HCT116 (cell line): ENCODE results near the gene CCDC157.

Experiments used
- POLR2A ChIP-seq: IDR thresholded peaks from 2 replicates; pipeline ENCODE4 v1.7.0; 2011; ENCODE audit warnings: borderline replicate concordance; ENCODE audit not compliant: insufficient read depth, insufficient read length; ENCODE audit errors: extremely low read depth
- SIN3A ChIP-seq: IDR thresholded peaks from 2 replicates; pipeline ENCODE4 v1.6.1; 2012; ENCODE audit warnings: low read depth
- SP1 ChIP-seq: IDR thresholded peaks from 2 replicates; pipeline ENCODE4 v1.6.1; 2012; ENCODE audit warnings: low read depth
- ZNF274 ChIP-seq: fragments of 200-500 bp; sonication (Bioruptor generic); IDR thresholded peaks from 2 replicates; pipeline ENCODE4 v1.6.1; 2014; ENCODE audit warnings: mild to moderate bottlenecking, low read depth, low read length, inconsistent platforms
- TF ChIP-seq, protein P1 (sequence below), 3 experiments: fragments of 200-600 bp in 1 of 3; sonication (generic) in 1 of 3; IDR thresholded peaks in 2 of 3; conservative IDR thresholded peaks in 1 of 3; 2 replicates each; pipeline ENCODE4 v1.5.1; 2012 to 2017; ENCODE audit warnings: low read depth in 2 of 3, low read length in 2 of 3, antibody characterized with exemption in 1 of 3, borderline replicate concordance in 1 of 3, control low read depth in 1 of 3, mild to moderate bottlenecking in 1 of 3, mixed read lengths in 1 of 3, mixed run types in 1 of 3, moderate library complexity in 1 of 3; ENCODE audit not compliant: insufficient read depth in 1 of 3

DNA sequence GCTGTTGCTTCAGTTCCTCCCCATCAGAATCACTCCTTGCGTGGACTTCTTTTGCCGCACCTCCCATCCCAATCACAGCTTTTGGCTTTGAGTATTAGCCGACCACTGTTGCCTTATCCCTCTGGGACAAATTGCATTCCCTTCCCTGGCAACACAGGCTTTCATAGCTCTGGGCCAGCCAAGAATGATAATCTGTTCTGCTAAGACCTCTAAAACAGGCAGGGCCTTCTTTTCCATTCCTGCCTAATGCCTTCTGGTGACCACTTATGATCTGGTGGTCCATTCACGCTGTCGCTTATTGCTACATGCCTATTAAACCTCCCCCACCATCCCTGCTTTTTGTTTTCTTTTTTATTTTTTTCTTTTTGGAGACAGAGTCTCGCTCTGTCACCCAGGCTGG lies 49.6 kb downstream of the CCDC157 start:
- TF ChIP-seq SP1 (no peak), SIN3A (no peak), POLR2A (no peak), ZNF274 (no peak)
- TF ChIP-seq, protein P1, sequence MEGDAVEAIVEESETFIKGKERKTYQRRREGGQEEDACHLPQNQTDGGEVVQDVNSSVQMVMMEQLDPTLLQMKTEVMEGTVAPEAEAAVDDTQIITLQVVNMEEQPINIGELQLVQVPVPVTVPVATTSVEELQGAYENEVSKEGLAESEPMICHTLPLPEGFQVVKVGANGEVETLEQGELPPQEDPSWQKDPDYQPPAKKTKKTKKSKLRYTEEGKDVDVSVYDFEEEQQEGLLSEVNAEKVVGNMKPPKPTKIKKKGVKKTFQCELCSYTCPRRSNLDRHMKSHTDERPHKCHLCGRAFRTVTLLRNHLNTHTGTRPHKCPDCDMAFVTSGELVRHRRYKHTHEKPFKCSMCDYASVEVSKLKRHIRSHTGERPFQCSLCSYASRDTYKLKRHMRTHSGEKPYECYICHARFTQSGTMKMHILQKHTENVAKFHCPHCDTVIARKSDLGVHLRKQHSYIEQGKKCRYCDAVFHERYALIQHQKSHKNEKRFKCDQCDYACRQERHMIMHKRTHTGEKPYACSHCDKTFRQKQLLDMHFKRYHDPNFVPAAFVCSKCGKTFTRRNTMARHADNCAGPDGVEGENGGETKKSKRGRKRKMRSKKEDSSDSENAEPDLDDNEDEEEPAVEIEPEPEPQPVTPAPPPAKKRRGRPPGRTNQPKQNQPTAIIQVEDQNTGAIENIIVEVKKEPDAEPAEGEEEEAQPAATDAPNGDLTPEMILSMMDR (IDR thresholded peaks at IDR 0.05 in 2 of 3, conservative IDR thresholded peaks at IDR 0.05 in 1 of 3; ENCODE audit: borderline replicate concordance in 1 of 3, insufficient read depth in 1 of 3, low read depth in 2 of 3, low read length in 2 of 3): no peak
